Measurements from ENCODE around the gene ITGB6.

The ITGB6 gene

DNA sequence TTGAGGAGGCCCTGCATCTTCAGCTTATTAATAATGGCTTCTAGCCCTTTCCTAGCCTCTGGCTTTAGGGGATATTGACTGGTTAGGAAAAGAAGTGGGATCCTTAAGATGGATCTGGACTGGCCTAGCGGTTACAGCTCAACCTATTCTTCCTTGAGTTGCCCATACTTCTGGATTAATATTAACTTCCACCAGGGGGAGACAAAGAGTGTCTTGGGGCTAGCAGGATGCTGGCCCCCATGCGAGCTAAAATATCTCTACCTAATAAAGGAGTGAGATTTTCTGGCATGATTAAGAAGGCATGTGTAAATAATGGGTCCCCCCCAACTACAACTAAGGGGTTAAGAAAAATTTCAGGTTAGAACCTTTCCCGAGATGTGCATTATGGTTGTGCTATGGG is 114.4 kb downstream of the ITGB6 start:
- Histone ChIP-seq H3K36me3 (ENCODE audit: control insufficient read depth in 1 of 2, insufficient read depth in 2 of 2, low read depth in 1 of 2, low read length in 2 of 2) (no peaks in the 10 kb centered on the region), H3K79me1 (replicated peaks; ENCODE audit: low read length, poor library complexity, severe bottlenecking) (no peaks in the 10 kb centered on the region), H2BK12ac (ENCODE audit: low read length in 2 of 2) (no peak overlapping the region), H3K9ac (ENCODE audit: low read length) (no peak overlapping the region), H4K91ac (ENCODE audit: low read length) (no peak overlapping the region), H3K4me2 (ENCODE audit: low read length, poor library complexity, severe bottlenecking) (no peak overlapping the region), H2AK5ac (ENCODE audit: low read length, severe bottlenecking) (no peak overlapping the region), H2BK120ac (ENCODE audit: low read depth, low read length) (no peak overlapping the region), H3K14ac (ENCODE audit: low read length in 2 of 2) (no peak overlapping the region), H3K4ac (ENCODE audit: low read depth in 1 of 2, low read length in 2 of 2) (no peak overlapping the region), H3K9me3 (ENCODE audit: control insufficient read depth, low read length) (peaks cover 42% of the 10 kb centered on the region), H3K27me3 (ENCODE audit: control insufficient read depth in 1 of 2, insufficient read depth in 1 of 2, low read length in 2 of 2) (no peaks in the 10 kb centered on the region), H2BK5ac (ENCODE audit: low read depth, low read length, poor library complexity, severe bottlenecking) (no peak overlapping the region), H2AFZ (ENCODE audit: low read depth, low read length) (no peak overlapping the region), H3K27ac (ENCODE audit: low read length, poor library complexity, severe bottlenecking) (no peak overlapping the region), H3K4me1 (ENCODE audit: control insufficient read depth, insufficient read depth, low read depth, low read length) (no peaks in the 10 kb centered on the region), H3K18ac (ENCODE audit: low read depth in 1 of 2, low read length in 2 of 2) (no peak overlapping the region), H3K23ac (ENCODE audit: low read length in 2 of 2) (no peak overlapping the region), H2BK15ac (ENCODE audit: low read depth, poor library complexity, severe bottlenecking) (no peak overlapping the region), H3K4me3 (ENCODE audit: insufficient read depth in 1 of 2, low read depth in 1 of 2, low read length in 2 of 2) (no peak overlapping the region), H4K8ac (ENCODE audit: low read length) (no peak overlapping the region)
- WGBS, result 100% methylated on average over 1 of the region's 3 CpGs
- DNase-seq, result no peak

DNA sequence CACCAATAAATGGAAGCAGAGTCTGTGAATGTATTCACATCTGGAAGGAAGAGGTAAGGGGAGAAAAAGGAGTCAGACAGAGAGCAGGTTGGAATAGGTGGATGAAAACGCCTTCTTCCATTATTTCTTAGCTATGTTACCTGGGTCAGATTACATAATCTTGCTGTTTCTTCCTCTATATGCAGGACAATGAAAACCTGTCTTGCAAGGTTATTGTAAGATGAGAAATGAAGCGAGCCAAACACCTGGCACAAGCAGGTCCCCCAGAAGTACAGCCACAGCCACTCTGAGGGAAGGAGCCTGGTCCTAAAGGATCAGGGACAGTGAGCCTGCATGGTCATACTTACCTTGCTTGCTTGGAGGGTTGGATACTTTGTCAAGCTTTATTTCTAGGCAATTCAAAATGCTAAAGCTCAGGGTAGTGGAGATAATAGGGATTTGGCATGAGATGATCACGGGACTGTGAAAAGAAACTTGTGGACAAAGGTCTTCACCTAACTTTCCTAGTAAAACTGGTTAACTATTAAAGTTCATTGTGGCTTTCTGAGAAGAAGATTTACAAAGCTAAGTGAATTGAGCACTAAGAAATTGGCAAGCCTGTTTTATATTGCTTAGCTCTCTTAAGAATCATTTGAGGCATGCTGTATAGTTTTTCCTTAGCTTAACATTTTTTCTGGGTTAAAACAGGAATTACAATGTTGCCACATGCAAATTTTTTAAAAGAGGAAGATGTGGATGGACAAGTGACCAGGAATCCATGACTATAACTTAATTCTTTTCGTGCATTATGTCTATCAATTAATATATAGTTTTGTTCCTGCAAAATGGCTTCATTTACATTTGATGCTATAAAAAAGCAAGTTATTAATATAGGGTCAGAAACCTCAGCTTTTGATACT is 121.9 kb downstream of the ITGB6 start:
- H3K4ac ChIP-seq (ENCODE audit: low read depth in 1 of 2, low read length in 2 of 2), result no peak overlapping the region
- H3K36me3 ChIP-seq (ENCODE audit: control insufficient read depth in 1 of 2, insufficient read depth in 2 of 2, low read depth in 1 of 2, low read length in 2 of 2), result no peaks in the 10 kb centered on the region
- no peak overlapping the region for H3K9ac ChIP-seq (ENCODE audit: low read length)
- no peak overlapping the region for H2BK5ac ChIP-seq (ENCODE audit: low read depth, low read length, poor library complexity, severe bottlenecking)
- no peaks in the 10 kb centered on the region for H3K9me3 ChIP-seq (ENCODE audit: control insufficient read depth, low read length)
- H4K8ac ChIP-seq (ENCODE audit: low read length), result no peak overlapping the region
- no peak overlapping the region for H3K4me3 ChIP-seq (ENCODE audit: insufficient read depth in 1 of 2, low read depth in 1 of 2, low read length in 2 of 2)
- no peak for DNase-seq
- no peak overlapping the region for H2AFZ ChIP-seq (ENCODE audit: low read depth, low read length)
- no peaks in the 10 kb centered on the region for H3K27me3 ChIP-seq (ENCODE audit: control insufficient read depth in 1 of 2, insufficient read depth in 1 of 2, low read length in 2 of 2)
- no peak overlapping the region for H3K4me2 ChIP-seq (ENCODE audit: low read length, poor library complexity, severe bottlenecking)
- no peak overlapping the region for H3K18ac ChIP-seq (ENCODE audit: low read depth in 1 of 2, low read length in 2 of 2)
- no peaks in the 10 kb centered on the region for H3K79me1 ChIP-seq (replicated peaks; ENCODE audit: low read length, poor library complexity, severe bottlenecking)
- H4K91ac ChIP-seq (ENCODE audit: low read length), result no peak overlapping the region
- no peak overlapping the region for H3K27ac ChIP-seq (ENCODE audit: low read length, poor library complexity, severe bottlenecking)
- WGBS, result 100% methylated on average over 2 of the region's 4 CpGs
- no peak overlapping the region for H2BK12ac ChIP-seq (ENCODE audit: low read length in 2 of 2)
- no peak overlapping the region for H2AK5ac ChIP-seq (ENCODE audit: low read length, severe bottlenecking)
- H3K4me1 ChIP-seq (ENCODE audit: control insufficient read depth, insufficient read depth, low read depth, low read length), result peaks cover 6% of the 10 kb centered on the region
- H3K14ac ChIP-seq (ENCODE audit: low read length in 2 of 2), result no peak overlapping the region
- H2BK15ac ChIP-seq (ENCODE audit: low read depth, poor library complexity, severe bottlenecking), result no peak overlapping the region
- H2BK120ac ChIP-seq (ENCODE audit: low read depth, low read length), result no peak overlapping the region
- H3K23ac ChIP-seq (ENCODE audit: low read length in 2 of 2), result no peak overlapping the region

DNA sequence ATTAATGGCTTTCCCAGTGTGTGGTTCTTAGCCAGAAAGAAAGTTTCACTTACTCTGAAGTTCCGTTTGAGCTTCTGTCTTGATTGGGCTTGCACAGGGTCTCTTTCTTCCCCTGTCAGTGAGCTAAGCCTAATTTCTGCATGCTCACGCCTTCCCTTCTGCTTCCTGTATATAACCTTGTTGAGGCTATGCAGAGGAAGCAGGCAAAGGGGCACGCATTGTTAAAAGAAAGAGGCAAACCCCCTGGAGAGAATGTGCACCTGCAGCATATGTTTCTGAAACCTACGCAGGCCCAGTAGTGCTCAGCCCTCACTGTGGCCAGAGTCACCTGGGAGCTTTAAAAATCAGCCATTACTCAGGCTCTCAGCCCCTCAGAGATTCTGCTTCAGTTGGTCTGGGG is 123.2 kb downstream of the ITGB6 start:
- WGBS, result 87% methylated on average over 4 of the region's 4 CpGs
- Histone ChIP-seq H3K23ac (ENCODE audit: low read length in 2 of 2) (no peak overlapping the region), H3K4me1 (ENCODE audit: control insufficient read depth, insufficient read depth, low read depth, low read length) (peaks cover 6% of the 10 kb centered on the region), H3K9me3 (ENCODE audit: control insufficient read depth, low read length) (no peaks in the 10 kb centered on the region), H4K91ac (ENCODE audit: low read length) (no peak overlapping the region), H3K4ac (ENCODE audit: low read depth in 1 of 2, low read length in 2 of 2) (no peak overlapping the region), H4K8ac (ENCODE audit: low read length) (no peak overlapping the region), H2AK5ac (ENCODE audit: low read length, severe bottlenecking) (no peak overlapping the region), H2BK15ac (ENCODE audit: low read depth, poor library complexity, severe bottlenecking) (no peak overlapping the region), H2BK5ac (ENCODE audit: low read depth, low read length, poor library complexity, severe bottlenecking) (no peak overlapping the region), H3K18ac (ENCODE audit: low read depth in 1 of 2, low read length in 2 of 2) (no peak overlapping the region), H3K4me3 (ENCODE audit: insufficient read depth in 1 of 2, low read depth in 1 of 2, low read length in 2 of 2) (no peak overlapping the region), H3K14ac (ENCODE audit: low read length in 2 of 2) (no peak overlapping the region), H2BK120ac (ENCODE audit: low read depth, low read length) (no peak overlapping the region), H3K36me3 (ENCODE audit: control insufficient read depth in 1 of 2, insufficient read depth in 2 of 2, low read depth in 1 of 2, low read length in 2 of 2) (no peaks in the 10 kb centered on the region), H2AFZ (ENCODE audit: low read depth, low read length) (no peak overlapping the region), H3K9ac (ENCODE audit: low read length) (no peak overlapping the region), H3K79me1 (replicated peaks; ENCODE audit: low read length, poor library complexity, severe bottlenecking) (no peaks in the 10 kb centered on the region), H2BK12ac (ENCODE audit: low read length in 2 of 2) (no peak overlapping the region), H3K27me3 (ENCODE audit: control insufficient read depth in 1 of 2, insufficient read depth in 1 of 2, low read length in 2 of 2) (no peaks in the 10 kb centered on the region), H3K4me2 (ENCODE audit: low read length, poor library complexity, severe bottlenecking) (no peak overlapping the region), H3K27ac (ENCODE audit: low read length, poor library complexity, severe bottlenecking) (no peak overlapping the region)
- no peak for DNase-seq

DNA sequence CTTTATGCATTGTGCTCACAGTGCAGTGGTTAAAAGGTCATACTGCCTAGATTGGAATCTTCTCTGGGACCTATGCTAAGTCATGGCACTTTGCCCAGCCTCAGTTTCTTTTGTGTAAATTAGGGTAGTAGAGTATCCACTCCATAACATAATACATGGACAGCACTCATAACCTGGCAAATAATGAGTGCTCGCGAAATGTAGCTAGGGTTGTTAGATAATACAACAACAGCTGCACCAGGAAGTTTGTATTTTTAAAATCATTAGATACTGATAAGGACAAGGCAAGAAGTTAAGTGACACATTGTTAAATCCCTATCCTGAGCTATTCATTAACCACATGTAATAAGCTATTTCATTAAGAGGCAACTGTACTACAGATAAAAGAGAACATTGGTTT is 123.8 kb downstream of the ITGB6 start:
- H3K4me1 ChIP-seq (ENCODE audit: control insufficient read depth, insufficient read depth, low read depth, low read length), result peaks cover 6% of the 10 kb centered on the region

More for the DNA sequence above, 123.8 kb downstream of the ITGB6 start:
- Histone ChIP-seq H3K4me2 (ENCODE audit: low read length, poor library complexity, severe bottlenecking) (no peak overlapping the region), H3K4ac (ENCODE audit: low read depth in 1 of 2, low read length in 2 of 2) (no peak overlapping the region), H2AK5ac (ENCODE audit: low read length, severe bottlenecking) (peak overlapping the region; percentile 39), H2BK5ac (ENCODE audit: low read depth, low read length, poor library complexity, severe bottlenecking) (no peak overlapping the region), H4K8ac (ENCODE audit: low read length) (no peak overlapping the region), H3K23ac (ENCODE audit: low read length in 2 of 2) (no peak overlapping the region), H2BK120ac (ENCODE audit: low read depth, low read length) (no peak overlapping the region), H2BK15ac (ENCODE audit: low read depth, poor library complexity, severe bottlenecking) (no peak overlapping the region), H2AFZ (ENCODE audit: low read depth, low read length) (no peak overlapping the region), H3K27ac (ENCODE audit: low read length, poor library complexity, severe bottlenecking) (no peak overlapping the region), H3K9ac (ENCODE audit: low read length) (no peak overlapping the region), H3K4me3 (ENCODE audit: insufficient read depth in 1 of 2, low read depth in 1 of 2, low read length in 2 of 2) (no peak overlapping the region), H3K27me3 (ENCODE audit: control insufficient read depth in 1 of 2, insufficient read depth in 1 of 2, low read length in 2 of 2) (no peaks in the 10 kb centered on the region), H3K9me3 (ENCODE audit: control insufficient read depth, low read length) (no peaks in the 10 kb centered on the region), H2BK12ac (ENCODE audit: low read length in 2 of 2) (no peak overlapping the region), H3K79me1 (replicated peaks; ENCODE audit: low read length, poor library complexity, severe bottlenecking) (no peaks in the 10 kb centered on the region), H3K18ac (ENCODE audit: low read depth in 1 of 2, low read length in 2 of 2) (no peak overlapping the region), H3K14ac (ENCODE audit: low read length in 2 of 2) (no peak overlapping the region), H3K36me3 (ENCODE audit: control insufficient read depth in 1 of 2, insufficient read depth in 2 of 2, low read depth in 1 of 2, low read length in 2 of 2) (no peaks in the 10 kb centered on the region), H4K91ac (ENCODE audit: low read length) (no peak overlapping the region)
- WGBS, result no CpG with 5 or more reads among the region's 2 CpGs
- DNase-seq, result no peak
